Activated naive CD8-positive, alpha-beta T cell (primary cell): ENCODE data around the gene CD180.

Source experiments
- H3K27ac Mint-ChIP-seq: one replicate; pipeline ENCODE4 v1.8.0; 2021; ENCODE audit warnings: mixed read lengths
- H3K27me3 Mint-ChIP-seq: one replicate; pipeline ENCODE4 v1.8.0; 2021; ENCODE audit warnings: mixed read lengths
- H3K36me3 Mint-ChIP-seq: one replicate; pipeline ENCODE4 v1.8.0; 2021; ENCODE audit warnings: mixed read lengths
- H3K4me1 Mint-ChIP-seq: one replicate; pipeline ENCODE4 v1.8.0; 2021; ENCODE audit warnings: low read depth, mixed read lengths
- H3K4me3 Mint-ChIP-seq: one replicate; pipeline ENCODE4 v1.8.0; 2021; ENCODE audit warnings: mild to moderate bottlenecking, mixed read lengths
- H3K9me3 Mint-ChIP-seq: one replicate; pipeline ENCODE4 v1.8.0; 2021; ENCODE audit warnings: low read depth, mixed read lengths

CD180 gene

DNA sequence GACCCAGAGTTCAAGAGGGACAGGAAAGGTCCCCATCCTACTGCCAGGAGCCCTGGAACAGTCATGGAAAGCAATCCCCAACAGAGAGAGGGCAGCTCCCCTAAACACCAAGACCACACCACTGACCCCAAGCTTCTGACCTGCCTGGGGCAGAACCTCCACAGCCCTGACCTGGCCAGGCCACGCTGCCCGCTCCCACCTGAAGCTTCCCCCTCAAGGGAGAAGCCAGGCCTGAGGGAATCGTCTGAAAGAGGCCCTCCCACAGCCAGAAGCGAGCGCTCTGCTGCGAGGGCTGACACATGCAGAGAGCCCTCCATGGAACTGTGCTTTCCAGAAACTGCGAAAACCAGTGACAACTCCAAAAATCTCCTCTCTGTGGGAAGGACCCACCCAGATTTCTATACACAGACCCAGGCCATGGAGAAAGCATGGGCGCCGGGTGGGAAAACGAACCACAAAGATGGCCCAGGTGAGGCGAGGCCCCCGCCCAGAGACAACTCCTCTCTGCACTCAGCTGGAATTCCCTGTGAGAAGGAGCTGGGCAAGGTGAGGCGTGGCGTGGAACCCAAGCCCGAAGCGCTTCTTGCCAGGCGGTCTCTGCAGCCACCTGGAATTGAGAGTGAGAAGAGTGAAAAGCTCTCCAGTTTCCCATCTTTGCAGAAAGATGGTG is 31.6 kb downstream of the CD180 start:
- H3K27me3 Mint-ChIP-seq = no peaks in the 10 kb centered on the region
- H3K9me3 Mint-ChIP-seq = no peaks in the 10 kb centered on the region
- H3K4me3 Mint-ChIP-seq = no peak overlapping the region
- H3K36me3 Mint-ChIP-seq = no peaks in the 10 kb centered on the region
- H3K4me1 Mint-ChIP-seq = peaks cover 74% of the 10 kb centered on the region
- H3K27ac Mint-ChIP-seq = peak overlapping the region; percentile 98

DNA sequence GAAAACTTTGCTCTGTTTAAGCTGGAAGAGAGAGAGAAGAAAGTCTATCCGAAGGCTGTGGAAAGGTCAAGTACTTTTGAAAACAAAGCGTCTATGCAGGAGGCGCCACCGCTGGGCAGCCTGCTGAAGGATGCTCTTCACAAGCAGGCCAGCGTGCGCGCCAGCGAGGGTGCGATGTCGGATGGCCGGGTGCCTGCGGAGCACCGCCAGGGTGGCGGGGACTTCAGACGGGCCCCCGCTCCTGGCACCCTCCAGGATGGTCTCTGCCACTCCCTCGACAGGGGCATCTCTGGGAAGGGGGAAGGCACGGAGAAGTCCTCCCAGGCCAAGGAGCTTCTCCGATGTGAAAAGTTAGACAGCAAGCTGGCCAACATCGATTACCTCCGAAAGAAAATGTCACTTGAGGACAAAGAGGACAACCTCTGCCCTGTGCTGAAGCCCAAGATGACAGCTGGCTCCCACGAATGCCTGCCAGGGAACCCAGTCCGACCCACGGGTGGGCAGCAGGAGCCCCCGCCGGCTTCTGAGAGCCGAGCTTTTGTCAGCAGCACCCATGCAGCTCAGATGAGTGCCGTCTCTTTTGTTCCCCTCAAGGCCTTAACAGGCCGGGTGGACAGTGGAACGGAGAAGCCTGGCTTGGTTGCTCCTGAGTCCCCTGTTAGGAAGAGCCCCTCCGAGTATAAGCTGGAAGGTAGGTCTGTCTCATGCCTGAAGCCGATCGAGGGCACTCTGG is 32.6 kb downstream of the CD180 start:
- H3K27me3 Mint-ChIP-seq = no peaks in the 10 kb centered on the region
- H3K4me3 Mint-ChIP-seq = no peak overlapping the region
- no peaks in the 10 kb centered on the region for H3K36me3 Mint-ChIP-seq
- H3K4me1 Mint-ChIP-seq = peaks cover 81% of the 10 kb centered on the region
- peak overlapping the region; percentile 28 for H3K27ac Mint-ChIP-seq
- H3K9me3 Mint-ChIP-seq = no peaks in the 10 kb centered on the region

DNA sequence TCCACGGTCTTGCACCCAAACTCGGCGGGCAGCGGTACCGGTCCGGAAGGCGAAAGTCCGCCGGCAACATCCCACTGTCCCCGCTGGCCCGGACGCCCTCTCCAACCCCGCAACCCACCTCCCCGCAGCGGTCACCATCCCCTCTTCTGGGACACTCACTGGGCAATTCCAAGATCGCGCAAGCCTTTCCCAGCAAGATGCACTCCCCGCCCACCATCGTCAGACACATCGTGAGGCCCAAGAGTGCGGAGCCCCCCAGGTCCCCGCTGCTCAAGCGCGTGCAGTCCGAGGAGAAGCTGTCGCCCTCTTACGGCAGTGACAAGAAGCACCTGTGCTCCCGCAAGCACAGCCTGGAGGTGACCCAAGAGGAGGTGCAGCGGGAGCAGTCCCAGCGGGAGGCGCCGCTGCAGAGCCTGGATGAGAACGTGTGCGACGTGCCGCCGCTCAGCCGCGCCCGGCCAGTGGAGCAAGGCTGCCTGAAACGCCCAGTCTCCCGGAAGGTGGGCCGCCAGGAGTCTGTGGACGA is 33.3 kb downstream of the CD180 start:
- Mint-ChIP-seq H3K4me1 (peaks cover 79% of the 10 kb centered on the region), H3K27me3 (no peaks in the 10 kb centered on the region), H3K27ac (no peak overlapping the region), H3K36me3 (no peaks in the 10 kb centered on the region), H3K4me3 (no peak overlapping the region), H3K9me3 (no peaks in the 10 kb centered on the region)

DNA sequence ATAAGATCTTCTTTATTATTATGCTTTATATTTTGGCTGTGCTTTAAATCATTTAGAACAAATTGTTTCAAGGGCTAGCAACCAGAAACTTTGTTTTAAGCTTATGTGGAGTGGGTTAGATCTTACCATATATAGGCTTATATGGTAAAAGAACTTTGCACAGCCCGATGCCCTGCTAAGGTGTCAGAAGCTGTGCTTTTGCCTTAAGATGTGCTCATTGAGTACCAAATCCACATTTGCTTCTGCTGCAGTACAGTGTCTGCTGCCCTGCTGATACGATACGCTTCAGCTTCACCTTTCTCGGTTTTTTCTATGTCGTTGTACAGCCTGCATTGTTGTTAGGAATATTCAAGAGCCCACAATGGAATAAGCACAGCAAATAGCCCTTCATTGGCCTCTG is 34.8 kb downstream of the CD180 start:
- peak overlapping the region; percentile 81 for H3K27ac Mint-ChIP-seq
- H3K4me1 Mint-ChIP-seq = peaks cover 77% of the 10 kb centered on the region
- no peaks in the 10 kb centered on the region for H3K27me3 Mint-ChIP-seq
- peak overlapping the region; percentile 8 for H3K4me3 Mint-ChIP-seq
- H3K9me3 Mint-ChIP-seq = no peaks in the 10 kb centered on the region
- no peaks in the 10 kb centered on the region for H3K36me3 Mint-ChIP-seq

DNA sequence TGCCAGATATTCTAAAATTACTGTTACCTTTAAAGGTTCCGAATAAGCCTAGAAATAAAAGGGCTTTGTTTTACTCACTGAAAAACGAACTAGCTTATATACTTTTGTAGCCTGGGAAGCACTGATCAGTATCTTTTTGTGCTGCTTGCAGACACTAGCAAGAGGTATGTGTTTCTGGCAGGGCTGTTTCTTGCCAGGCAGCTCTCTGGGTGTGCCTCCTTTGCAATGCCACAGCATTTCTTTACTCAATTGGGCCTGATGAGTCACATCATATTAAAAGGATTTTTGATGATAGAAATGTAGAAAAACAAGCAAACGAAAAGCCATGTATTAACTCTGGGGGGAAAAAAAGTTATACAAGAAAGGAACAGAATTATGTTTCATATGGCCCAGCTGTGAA is 35.6 kb downstream of the CD180 start:
- no peaks in the 10 kb centered on the region for H3K36me3 Mint-ChIP-seq
- peak overlapping the region; percentile 81 for H3K27ac Mint-ChIP-seq
- H3K27me3 Mint-ChIP-seq = no peaks in the 10 kb centered on the region
- H3K4me3 Mint-ChIP-seq = peak overlapping the region; percentile 48
- peaks cover 74% of the 10 kb centered on the region for H3K4me1 Mint-ChIP-seq
- H3K9me3 Mint-ChIP-seq = no peaks in the 10 kb centered on the region

DNA sequence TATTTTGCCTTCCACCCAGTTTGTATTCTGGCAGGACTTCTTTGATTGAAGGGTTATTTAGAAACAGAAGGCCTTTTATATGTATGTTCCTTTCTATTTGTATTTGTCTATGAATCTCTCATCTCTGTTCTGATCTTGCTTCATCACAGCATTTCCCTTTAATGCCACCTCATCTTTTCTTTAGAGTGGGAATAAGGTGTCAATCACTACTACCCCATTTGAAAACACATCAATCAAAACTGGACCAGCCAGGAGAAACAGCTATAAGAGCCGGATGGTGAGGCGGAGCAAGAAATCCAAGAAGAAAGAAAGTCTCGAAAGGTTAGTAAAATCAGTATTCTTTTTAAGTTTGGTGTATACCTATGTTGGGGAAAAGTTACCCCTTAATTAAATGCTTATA is 36.3 kb downstream of the CD180 start:
- peaks cover 71% of the 10 kb centered on the region for H3K4me1 Mint-ChIP-seq
- no peaks in the 10 kb centered on the region for H3K27me3 Mint-ChIP-seq
- H3K27ac Mint-ChIP-seq = peak overlapping the region; percentile 80
- no peaks in the 10 kb centered on the region for H3K9me3 Mint-ChIP-seq
- peak overlapping the region; percentile 27 for H3K4me3 Mint-ChIP-seq
- no peaks in the 10 kb centered on the region for H3K36me3 Mint-ChIP-seq

DNA sequence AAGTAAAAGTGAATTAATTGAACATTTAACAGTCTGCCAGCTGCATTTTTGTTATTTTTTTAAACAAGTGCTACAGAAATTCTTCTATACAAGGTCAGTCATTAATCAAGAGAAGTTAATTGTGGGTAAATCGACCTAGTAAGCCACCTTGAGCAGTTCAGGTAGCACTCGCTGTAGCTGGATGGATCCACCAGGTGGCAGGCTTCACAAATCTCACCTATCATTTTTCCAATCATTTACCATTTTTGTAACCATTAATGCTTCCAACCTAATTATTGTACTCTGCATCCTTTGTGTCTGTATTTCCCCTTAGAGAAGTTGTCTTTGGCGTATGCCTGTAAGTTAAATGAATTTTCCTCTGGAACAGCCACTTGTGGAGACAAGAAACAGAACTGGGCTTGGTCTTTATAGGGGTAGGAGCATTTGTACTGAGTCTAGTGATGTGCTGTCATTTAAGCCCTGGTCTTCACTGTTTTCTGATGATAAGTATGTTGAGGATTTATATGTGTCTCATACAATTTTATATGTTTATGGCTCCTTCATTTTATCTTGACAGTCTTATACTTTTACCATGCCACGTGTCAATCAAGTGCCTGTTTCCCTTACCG is 39.5 kb downstream of the CD180 start:
- peaks cover 2% of the 10 kb centered on the region for H3K36me3 Mint-ChIP-seq
- H3K27me3 Mint-ChIP-seq = no peaks in the 10 kb centered on the region
- no peaks in the 10 kb centered on the region for H3K9me3 Mint-ChIP-seq
- peak overlapping the region; percentile 61 for H3K27ac Mint-ChIP-seq
- H3K4me1 Mint-ChIP-seq = peaks cover 47% of the 10 kb centered on the region
- H3K4me3 Mint-ChIP-seq = no peak overlapping the region

DNA sequence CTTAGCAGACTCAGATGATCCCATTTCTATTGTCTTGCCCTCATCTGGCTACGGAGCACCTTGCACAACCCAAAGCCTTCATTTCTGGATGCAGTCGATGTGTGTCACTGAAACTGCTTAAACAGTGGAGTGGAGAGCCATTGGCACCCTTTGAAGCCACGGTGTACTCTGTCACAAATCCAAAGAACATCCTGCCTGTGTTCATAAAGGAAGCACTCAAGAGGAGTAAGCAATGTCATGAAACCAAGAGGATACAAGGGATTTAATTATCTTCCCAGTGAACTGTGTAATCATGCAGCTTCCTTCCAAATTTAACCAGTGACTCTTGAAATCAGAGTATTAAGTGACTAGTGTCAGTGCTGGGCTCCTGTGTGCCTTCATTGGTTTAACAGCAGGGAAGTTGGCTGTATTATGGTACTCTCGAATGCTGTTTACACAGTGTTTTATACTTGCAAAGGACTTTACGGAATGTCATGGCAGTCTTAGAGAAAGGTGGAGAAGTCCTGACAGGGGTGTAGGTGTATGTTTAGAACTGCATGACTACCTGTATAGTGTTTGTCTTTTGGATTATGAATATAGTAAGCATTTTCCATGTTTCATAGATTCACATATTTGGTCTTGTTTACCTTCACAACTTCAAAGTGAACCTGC is 41.9 kb downstream of the CD180 start:
- H3K36me3 Mint-ChIP-seq = peaks cover 16% of the 10 kb centered on the region
- no peak overlapping the region for H3K4me3 Mint-ChIP-seq
- peaks cover 23% of the 10 kb centered on the region for H3K4me1 Mint-ChIP-seq
- H3K9me3 Mint-ChIP-seq = no peaks in the 10 kb centered on the region
- no peak overlapping the region for H3K27ac Mint-ChIP-seq
- H3K27me3 Mint-ChIP-seq = no peaks in the 10 kb centered on the region

DNA sequence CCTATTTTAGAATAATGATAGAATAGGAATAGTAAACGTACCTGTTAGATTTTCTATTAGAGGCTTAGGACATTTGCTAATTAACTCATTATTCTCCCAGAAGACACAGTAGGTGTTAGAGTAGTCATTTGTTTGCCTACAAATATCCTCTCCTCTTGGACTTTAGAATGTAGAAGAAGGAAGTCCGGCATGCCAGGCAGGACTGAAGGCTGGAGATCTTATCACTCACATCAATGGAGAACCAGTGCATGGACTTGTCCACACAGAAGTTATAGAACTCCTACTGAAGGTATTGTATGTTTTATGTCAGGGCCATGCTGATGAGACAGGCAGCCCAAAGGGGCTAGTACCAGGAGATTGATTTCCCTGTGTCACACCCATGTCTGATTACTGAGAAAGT is 43.3 kb downstream of the CD180 start:
- H3K36me3 Mint-ChIP-seq = peaks cover 16% of the 10 kb centered on the region
- no peaks in the 10 kb centered on the region for H3K9me3 Mint-ChIP-seq
- H3K27ac Mint-ChIP-seq = no peak overlapping the region
- no peaks in the 10 kb centered on the region for H3K27me3 Mint-ChIP-seq
- H3K4me3 Mint-ChIP-seq = no peak overlapping the region
- H3K4me1 Mint-ChIP-seq = peaks cover 13% of the 10 kb centered on the region

DNA sequence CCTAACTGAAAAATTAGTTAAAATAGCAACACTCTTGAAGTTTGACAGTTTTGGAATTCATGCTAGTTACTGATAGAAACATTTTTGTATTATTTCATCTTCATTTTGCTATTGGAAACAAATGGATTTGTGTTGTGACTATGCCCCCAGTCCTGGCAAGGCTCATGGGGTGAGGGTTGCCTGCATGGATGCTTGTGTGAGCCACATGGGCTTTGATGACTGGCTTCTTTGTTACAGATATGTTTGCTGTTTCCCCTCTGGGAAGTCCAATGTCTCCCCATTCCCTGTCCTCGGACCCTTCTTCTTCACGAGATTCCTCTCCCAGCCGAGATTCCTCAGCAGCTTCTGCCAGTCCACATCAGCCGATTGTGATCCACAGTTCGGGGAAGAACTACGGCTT is 44.2 kb downstream of the CD180 start:
- Mint-ChIP-seq H3K4me1 (peaks cover 6% of the 10 kb centered on the region), H3K4me3 (no peak overlapping the region), H3K9me3 (no peaks in the 10 kb centered on the region), H3K27ac (no peak overlapping the region), H3K36me3 (peaks cover 17% of the 10 kb centered on the region), H3K27me3 (no peaks in the 10 kb centered on the region)

DNA sequence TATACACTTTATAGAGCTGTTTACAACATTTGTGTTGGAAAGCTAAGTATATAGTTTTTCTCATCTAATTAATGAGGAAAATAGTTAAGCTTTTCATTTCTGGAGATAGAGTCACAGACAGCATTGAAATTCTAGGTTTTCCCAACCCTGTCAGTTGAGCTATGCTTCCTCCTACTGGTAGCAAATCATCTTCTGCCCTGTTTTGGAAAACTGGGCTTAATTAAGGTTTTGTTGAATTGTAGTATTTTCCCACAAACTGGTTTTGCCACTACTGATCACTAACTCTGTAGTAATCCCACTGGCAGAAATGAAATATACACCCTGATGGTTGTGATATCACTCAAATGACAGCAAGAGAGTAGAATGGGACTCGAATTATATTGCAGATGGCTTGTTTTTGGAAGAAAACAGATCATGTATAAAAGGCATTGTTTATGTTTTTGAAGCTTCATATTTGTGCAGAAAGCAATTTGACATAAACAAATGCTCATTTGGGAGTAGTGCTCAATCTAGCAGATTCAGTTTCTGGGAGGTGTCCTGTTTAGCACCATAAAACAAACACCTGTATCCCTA is 46.6 kb downstream of the CD180 start:
- Mint-ChIP-seq H3K4me3 (no peak overlapping the region), H3K27ac (no peak overlapping the region), H3K9me3 (no peaks in the 10 kb centered on the region), H3K27me3 (no peaks in the 10 kb centered on the region), H3K36me3 (peaks cover 21% of the 10 kb centered on the region), H3K4me1 (no peaks in the 10 kb centered on the region)

DNA sequence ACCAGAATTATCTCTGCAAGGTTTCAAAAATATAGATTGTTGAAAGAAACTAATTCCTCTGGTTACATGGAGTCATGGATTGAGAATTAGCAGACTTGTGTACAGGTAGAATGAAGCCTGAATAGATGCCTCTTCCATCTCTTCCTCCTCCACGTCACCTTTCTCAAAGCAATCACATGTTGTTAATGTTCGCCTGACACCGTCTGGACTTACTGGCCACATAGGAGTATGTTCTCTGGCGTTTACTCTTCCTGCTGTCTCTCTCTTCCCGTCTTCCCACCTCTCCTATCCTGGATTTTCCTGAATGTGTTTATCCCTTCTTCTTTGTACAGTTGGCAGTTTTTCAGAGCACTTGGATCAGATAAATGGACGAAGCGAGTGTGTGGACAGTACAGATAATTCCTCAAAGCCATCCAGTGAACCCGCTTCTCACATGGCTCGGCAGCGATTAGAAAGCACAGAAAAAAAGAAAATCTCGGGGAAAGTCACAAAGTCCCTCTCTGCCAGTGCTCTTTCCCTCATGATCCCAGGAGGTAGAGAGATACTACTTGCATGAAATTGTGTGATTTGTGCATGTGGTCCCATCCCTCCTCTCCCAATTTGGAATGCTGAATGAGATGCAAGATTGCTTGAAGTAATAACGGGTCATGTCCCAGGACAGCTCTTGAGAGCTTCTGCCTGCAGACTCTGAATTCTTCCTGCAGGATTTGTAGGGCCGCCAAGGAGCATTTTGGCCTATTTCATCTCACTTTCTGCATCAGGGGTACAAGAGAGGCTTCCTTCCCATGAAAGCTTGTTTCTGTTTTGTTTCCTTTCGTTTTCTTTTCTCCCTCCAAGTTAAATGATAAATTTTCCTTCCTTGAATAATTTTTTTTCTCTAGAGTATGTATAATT is 47.3 kb downstream of the CD180 start:
- Mint-ChIP-seq H3K4me3 (no peak overlapping the region), H3K36me3 (peaks cover 24% of the 10 kb centered on the region), H3K27ac (no peak overlapping the region), H3K9me3 (no peaks in the 10 kb centered on the region), H3K4me1 (no peaks in the 10 kb centered on the region), H3K27me3 (no peaks in the 10 kb centered on the region)

DNA sequence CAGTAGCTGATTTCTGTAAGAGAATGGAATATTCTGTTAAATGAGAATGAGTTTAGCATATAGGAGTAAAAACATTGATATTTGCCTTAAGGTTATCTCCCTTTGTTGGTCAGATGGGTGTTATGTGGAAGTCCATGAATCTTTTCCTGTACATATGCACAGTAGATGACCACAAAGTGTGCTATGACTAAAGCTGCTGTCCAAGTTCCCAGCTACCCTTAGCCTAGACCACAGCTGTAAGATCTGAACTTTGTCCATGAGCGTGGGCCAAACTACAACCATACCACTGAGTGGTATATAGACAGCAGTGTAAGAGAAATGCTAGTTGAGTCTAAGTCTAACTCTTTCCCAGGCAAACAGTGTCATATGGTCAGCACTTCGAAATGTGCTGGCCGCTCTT is 48.8 kb downstream of the CD180 start:
- no peak overlapping the region for H3K4me3 Mint-ChIP-seq
- H3K36me3 Mint-ChIP-seq = peaks cover 28% of the 10 kb centered on the region
- no peak overlapping the region for H3K27ac Mint-ChIP-seq
- H3K4me1 Mint-ChIP-seq = no peaks in the 10 kb centered on the region
- H3K9me3 Mint-ChIP-seq = no peaks in the 10 kb centered on the region
- H3K27me3 Mint-ChIP-seq = no peaks in the 10 kb centered on the region

DNA sequence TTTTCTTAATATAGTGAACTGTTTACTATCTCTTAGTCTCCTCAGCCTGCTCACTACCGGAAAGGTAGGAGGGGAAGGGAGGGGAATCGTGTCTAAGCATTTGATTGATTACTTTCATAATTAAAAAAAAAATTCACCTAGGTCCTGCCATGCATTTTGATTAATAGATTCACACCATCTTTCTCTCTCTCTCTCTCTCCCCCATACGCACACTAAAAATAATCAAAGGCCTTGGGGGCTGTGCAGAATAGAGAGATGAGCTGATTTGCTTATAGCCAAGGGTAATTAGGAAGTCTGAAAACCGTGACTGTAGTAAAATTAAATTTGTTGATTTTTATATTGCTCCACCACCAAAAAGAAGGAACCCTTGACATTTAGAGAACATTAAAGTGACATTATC is 49.6 kb downstream of the CD180 start:
- H3K4me3 Mint-ChIP-seq = no peak overlapping the region
- no peaks in the 10 kb centered on the region for H3K4me1 Mint-ChIP-seq
- H3K27ac Mint-ChIP-seq = no peak overlapping the region
- peaks cover 36% of the 10 kb centered on the region for H3K36me3 Mint-ChIP-seq
- H3K9me3 Mint-ChIP-seq = no peaks in the 10 kb centered on the region
- no peaks in the 10 kb centered on the region for H3K27me3 Mint-ChIP-seq
